Spinal cord (tissue), 10 donors: ENCODE data around the gene USPL1. TPM values are rescaled to one million over a fixed set of nuclear protein-coding genes. Genes with fewer than 3 reads are reported as not detected.

Experiments used
- DNase-seq, 6 donors: peaks; one replicate each; pipeline versions ENCODE4 v3.0.0 to v3.0.0-alpha.2; 2013 to 2015; ENCODE audit warnings: low spot score in 6 of 6, low read depth in 4 of 6
- H3K27ac ChIP-seq: one replicate; pipeline ENCODE4 v1.5.1; 2013; ENCODE audit warnings: low read depth, low read length, control low read depth
- H3K27me3 ChIP-seq: one replicate; pipeline ENCODE4 v1.6.1; 2013; ENCODE audit warnings: low read length; ENCODE audit not compliant: control insufficient read depth, insufficient read depth
- H3K36me3 ChIP-seq: one replicate; pipeline ENCODE4 v1.6.1; 2013; ENCODE audit warnings: low read length; ENCODE audit not compliant: control insufficient read depth, insufficient read depth
- H3K4me1 ChIP-seq: one replicate; pipeline ENCODE4 v1.6.1; 2013; ENCODE audit warnings: low read length; ENCODE audit not compliant: control insufficient read depth, insufficient read depth
- H3K4me3 ChIP-seq: one replicate; pipeline ENCODE4 v1.5.1; 2013; ENCODE audit warnings: low read depth, low read length, control low read depth
- H3K9me3 ChIP-seq: one replicate; pipeline ENCODE4 v1.6.1; 2013; ENCODE audit warnings: low read length; ENCODE audit not compliant: control insufficient read depth, insufficient read depth
- WGBS: methylation state at CpG from one replicate; pipeline ENCODE4 v1.1.5; 2013; ENCODE audit warnings: missing lambda C conversion rate; ENCODE audit not compliant: insufficient coverage; 5-methylcytosine and 5-hydroxymethylcytosine counted together
- polyA plus RNA-seq, 2 donors: library from polyadenylated mRNA; unstranded; fragments of 120-200 nt; gene quantifications; one replicate each; pipeline ENCODE4 v1.2.1, GENCODE V29; 2013; ENCODE audit not compliant: insufficient read length in 2 of 2
- total RNA-seq, 2 donors: library from RNA; depleted of rRNA in 1 of 2; stranded (reverse); fragments of 120-200 nt in 1 of 2; fragments of >200 nt in 1 of 2; gene quantifications; one replicate each; pipeline versions ENCODE4 v1.2.3 to v1.2.4, GENCODE V29; 2013 to 2014
- donor health status: healthy.

The USPL1 gene
- total and polyA plus RNA-seq, 4 donors, result 19.7 to 31.1 (median 22.5) TPM

DNA sequence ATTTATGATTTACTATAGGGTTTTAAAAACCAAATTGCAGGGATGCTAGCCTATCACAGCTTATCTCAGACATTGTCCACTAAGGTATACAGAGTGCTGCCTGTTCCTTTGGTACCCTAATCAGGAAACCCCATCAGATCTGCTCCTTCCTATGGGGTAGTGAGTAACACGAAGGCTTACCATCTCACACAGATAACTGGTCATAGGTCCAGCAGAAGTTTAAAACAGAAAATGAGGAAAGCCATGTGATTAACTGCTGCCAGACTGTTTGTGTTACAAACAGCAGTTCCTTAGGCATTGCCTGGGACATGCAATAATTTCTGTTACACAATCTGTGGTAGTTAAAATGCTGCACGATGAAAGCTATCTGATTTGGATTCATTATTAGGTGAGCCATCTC is 64.1 kb downstream of the USPL1 start:
- no peak overlapping the region for H3K27ac ChIP-seq
- H3K9me3 ChIP-seq, result no peaks in the 10 kb centered on the region
- H3K27me3 ChIP-seq, result no peaks in the 10 kb centered on the region
- WGBS, result no CpG with 5 or more reads among the region's 2 CpGs
- H3K36me3 ChIP-seq, result no peaks in the 10 kb centered on the region
- H3K4me3 ChIP-seq, result no peak overlapping the region
- H3K4me1 ChIP-seq, result no peaks in the 10 kb centered on the region
- DNase-seq, result no peak

DNA sequence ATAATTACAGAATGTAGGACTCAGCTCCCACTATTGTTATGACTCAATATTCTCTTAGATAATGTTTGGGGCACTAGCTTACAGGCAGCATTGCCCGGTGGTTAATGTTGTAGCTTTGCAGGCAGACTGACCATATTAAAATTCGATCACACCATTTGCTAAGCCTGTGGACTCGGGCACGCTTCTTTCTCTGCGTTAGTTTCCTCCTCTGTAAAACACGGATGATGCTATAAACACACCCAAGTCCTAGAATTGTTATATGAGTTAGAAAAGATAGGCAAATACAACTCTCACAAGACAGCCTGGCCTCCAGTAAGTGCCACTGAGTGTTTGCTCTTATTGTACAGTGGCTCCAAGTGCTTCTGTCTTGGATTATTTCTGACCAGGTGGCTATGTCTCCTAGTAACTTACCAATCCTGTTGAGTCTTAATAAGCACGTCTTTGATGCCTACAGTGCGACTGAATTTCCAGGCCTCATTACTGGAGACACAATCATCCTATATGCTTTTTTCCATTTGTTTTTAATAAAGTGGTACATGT is 67.7 kb downstream of the USPL1 start:
- Histone ChIP-seq H3K4me3 (no peak overlapping the region), H3K36me3 (no peaks in the 10 kb centered on the region), H3K9me3 (no peaks in the 10 kb centered on the region), H3K4me1 (no peaks in the 10 kb centered on the region), H3K27ac (no peak overlapping the region), H3K27me3 (no peaks in the 10 kb centered on the region)
- no peak for DNase-seq
- WGBS, result no CpG with 5 or more reads among the region's 8 CpGs

DNA sequence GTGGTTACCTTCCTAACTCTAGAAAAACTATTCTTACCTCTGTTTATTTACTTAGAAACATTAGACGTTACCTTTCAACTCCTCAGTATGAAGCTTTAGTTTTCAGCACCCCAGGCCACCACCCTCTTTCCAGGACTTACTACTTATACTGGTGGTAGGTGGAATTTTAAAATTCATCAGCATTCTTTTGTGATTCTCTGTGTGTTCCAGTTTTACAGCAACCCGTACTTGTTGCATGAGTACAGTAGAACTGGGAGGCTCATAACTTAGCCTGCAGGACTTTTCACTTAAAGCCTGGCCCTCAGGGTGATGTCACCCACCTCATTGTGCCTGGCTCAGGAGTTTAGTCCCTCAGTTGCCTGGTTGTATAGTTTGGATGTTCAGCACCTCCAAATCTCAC is 68.3 kb downstream of the USPL1 start:
- no peaks in the 10 kb centered on the region for H3K36me3 ChIP-seq
- no peak overlapping the region for H3K27ac ChIP-seq
- WGBS, result no CpG with 5 or more reads among the region's 2 CpGs
- H3K4me3 ChIP-seq, result no peak overlapping the region
- H3K9me3 ChIP-seq, result no peaks in the 10 kb centered on the region
- H3K27me3 ChIP-seq, result no peaks in the 10 kb centered on the region
- no peak for DNase-seq
- peaks cover 4% of the 10 kb centered on the region for H3K4me1 ChIP-seq

DNA sequence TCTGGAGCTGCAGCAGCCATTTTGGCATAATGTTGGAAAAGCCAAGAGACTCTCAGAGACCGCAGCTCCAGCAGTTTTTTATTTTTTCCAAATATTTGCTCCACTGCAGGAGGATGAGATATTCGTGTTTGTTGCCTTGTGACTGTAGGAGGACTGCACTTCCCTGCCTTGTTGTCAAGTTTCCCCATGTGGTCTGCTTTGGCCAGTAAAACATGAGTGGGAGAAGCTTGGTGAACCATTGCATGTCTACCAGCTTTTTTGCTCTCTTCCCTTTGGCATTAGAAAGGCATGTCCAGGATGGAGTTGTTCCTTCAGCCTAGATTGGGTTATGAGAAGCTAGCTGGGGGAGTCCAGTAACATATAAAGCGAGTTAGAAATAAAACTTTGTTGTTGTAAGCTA is 69.9 kb downstream of the USPL1 start:
- H3K27me3 ChIP-seq, result no peaks in the 10 kb centered on the region
- H3K4me1 ChIP-seq, result peaks cover 4% of the 10 kb centered on the region
- H3K36me3 ChIP-seq, result no peaks in the 10 kb centered on the region
- DNase-seq, result no peak
- 83% methylated on average over 2 of the region's 3 CpGs for WGBS
- no peak overlapping the region for H3K27ac ChIP-seq
- no peaks in the 10 kb centered on the region for H3K9me3 ChIP-seq
- no peak overlapping the region for H3K4me3 ChIP-seq

DNA sequence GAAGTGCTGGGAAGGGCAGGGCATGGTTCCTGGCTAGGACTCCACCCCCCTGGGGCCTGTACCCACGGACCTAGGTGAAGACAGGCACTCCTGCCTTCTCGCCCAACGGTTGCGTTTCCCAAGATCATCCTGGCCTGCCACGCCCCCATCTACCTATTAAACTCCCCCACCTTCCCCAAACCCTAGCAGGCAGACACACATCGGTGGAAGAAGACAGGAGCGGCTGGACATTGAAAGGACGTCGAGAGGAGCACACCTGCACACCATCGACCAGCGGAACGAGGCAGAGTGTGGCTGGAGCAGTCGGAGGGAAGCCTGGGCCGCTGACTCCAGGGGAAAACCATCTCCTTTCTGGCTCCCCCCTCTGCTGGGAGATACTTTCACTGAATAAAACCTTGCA is 72.0 kb downstream of the USPL1 start:
- Histone ChIP-seq H3K36me3 (no peaks in the 10 kb centered on the region), H3K27me3 (no peaks in the 10 kb centered on the region), H3K4me1 (peaks cover 4% of the 10 kb centered on the region), H3K27ac (peak overlapping the region; percentile 71), H3K4me3 (no peak overlapping the region), H3K9me3 (no peaks in the 10 kb centered on the region)
- WGBS, result 95% methylated on average over 14 of the region's 14 CpGs
- DNase-seq, result no peak

DNA sequence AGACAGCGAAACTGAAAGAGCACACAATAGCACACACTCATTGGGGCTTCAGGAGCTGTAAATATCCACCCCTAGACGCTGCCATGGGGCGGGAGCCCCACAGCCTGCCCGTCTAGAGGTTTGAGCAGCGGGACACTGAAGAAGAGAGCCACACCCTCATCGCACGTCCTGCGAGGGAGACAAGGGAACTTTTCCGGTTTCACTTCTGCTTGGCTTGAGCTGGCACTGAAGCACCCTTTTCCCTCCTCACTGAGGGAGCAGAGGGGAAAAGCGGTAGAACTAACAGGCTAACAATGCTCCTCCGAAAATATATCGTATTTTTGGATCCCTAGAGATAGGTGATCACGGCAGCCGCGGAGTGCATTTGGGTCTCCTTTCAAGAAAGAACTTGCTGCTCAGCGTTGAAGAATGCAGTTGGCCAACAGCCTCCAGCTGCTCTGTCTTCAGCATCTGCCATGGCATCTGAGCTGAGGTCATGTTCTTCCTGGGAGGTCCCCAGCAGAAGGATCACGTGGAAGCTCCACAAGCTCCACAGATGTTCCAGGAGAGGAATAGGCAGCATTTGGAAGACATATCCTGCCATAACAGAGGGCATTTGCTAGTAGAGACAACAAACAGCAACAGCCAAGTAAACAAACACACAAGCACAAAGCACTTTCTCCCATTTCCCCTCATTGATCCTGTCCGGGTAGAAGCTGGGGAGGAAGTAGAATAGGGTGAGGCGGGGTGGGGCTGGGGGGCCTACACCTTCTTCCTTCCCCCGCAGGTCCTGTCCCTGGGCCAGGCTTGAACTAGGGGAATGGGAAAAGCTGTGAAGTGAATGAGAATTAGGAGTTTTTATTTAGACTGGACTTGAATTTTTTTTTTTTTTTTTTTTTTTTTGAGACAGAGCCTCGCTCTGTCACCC is 72.8 kb downstream of the USPL1 start:
- H3K9me3 ChIP-seq, result no peaks in the 10 kb centered on the region
- H3K4me3 ChIP-seq, result peak overlapping the region; percentile 19
- H3K4me1 ChIP-seq, result peaks cover 4% of the 10 kb centered on the region
- 58% methylated on average over 13 of the region's 21 CpGs for WGBS
- H3K27me3 ChIP-seq, result no peaks in the 10 kb centered on the region
- peak in 1 of 6 donors; percentile 70 for DNase-seq
- peak overlapping the region; percentile 71 for H3K27ac ChIP-seq
- no peaks in the 10 kb centered on the region for H3K36me3 ChIP-seq

DNA sequence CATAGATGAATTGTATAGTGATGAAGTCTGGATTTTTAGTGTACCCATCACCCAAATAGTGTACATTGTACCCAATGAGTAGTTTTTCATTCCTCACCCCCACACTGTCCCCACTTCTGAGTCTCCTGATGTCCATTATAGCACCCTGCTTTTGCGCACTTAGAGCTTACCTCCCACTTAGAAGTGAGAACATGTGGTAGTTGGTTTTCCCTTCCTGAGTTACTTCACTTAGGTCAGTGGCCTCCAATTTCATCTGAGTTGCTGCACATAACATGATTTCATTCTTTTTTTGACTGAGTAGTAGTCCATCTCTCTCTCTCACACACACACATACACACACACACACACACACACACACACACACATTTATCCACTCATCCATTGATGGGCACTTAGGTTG is 74.4 kb downstream of the USPL1 start:
- no CpG with 5 or more reads among the region's 1 CpG for WGBS
- no peak for DNase-seq
- Histone ChIP-seq H3K27ac (no peak overlapping the region), H3K4me1 (peaks cover 7% of the 10 kb centered on the region), H3K27me3 (no peaks in the 10 kb centered on the region), H3K9me3 (no peaks in the 10 kb centered on the region), H3K36me3 (no peaks in the 10 kb centered on the region), H3K4me3 (no peak overlapping the region)

DNA sequence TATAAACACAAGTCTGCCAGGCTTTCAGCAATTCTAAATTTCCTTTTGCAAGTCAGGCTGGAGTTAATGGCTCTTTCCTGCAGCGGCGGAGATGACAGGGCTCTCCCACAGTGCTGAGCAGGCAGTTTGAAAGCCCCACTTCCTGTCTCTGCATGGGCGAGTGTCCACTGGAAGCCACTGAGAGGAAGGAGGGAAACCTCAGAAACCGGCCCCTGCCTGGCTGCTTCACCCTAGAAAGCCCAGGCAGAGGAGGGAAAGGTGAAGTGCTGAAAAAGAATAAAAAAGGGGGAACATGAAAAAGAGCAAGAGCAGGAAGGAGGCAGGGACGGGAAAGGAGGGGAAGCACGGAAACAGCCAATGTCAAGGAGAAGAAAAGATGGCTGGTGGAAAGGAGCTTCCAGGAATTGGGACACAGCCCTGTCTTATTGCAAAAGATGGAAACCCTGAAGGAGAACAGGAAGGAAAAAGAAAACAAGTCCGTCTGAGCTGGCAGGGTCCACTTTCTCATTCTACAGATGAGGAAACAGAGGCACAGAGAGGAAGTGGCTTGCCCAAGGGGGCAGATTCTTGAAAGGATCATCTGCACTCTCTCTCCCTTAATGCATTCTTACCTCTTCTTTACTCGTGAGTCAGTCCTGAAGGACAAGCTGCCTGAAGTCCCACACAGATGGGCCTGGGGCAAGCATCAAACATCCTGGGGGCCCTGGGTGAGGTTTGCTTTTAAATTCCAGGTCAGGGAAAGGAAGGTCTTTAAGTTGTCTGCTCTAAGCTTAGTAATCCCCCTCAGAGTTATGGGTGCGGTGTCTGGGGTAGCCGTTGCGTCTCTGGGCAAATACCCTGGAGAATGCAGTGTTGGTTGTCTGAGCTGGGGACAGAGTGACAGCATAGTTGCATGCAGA is 78.8 kb downstream of the USPL1 start:
- H3K27ac ChIP-seq, result peak overlapping the region; percentile 72
- no peak overlapping the region for H3K4me3 ChIP-seq
- 49% methylated on average over 7 of the region's 11 CpGs for WGBS
- DNase-seq, result peak in 2 of 6 donors; percentile 61 to 73
- H3K9me3 ChIP-seq, result no peaks in the 10 kb centered on the region
- no peaks in the 10 kb centered on the region for H3K27me3 ChIP-seq
- H3K36me3 ChIP-seq, result no peaks in the 10 kb centered on the region
- H3K4me1 ChIP-seq, result peaks cover 15% of the 10 kb centered on the region

DNA sequence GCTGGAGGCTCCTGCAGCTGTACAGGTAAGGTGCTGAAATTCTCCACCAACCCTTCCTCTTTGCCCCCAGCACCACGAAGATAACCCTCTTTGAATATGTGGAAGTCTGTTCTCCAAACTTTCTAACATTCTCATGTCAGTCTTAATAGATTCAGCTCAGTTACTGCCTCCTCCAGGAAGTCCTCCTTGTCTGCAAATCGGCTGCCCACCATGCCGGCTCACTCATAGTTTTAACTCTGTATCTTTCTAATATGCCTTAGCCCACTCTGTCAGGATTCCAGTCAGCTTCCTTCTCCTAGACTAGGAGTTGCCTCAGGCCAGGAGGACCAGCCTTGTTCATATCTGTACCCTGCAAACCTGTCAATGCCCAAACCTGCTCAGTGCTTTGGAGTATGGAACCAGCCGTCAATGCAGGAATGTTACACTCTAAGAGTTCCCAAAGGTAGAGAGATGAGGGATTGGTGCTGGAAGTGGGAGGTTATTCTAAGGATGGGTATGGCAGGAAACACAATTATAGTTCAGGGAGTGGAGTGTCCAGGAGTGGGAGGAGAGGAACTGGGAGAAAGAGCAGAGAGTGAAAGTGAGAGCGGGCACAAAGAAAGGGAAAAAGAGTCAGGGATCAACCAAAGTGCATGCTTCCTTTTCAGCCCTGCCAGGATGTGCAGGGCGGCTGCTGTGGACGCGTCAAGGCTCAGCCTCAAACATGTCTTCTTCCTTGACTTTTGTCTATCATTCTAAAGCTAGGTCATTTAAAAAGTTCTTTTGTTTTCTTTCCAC is 79.6 kb downstream of the USPL1 start:
- 50% methylated on average over 8 of the region's 8 CpGs for WGBS
- H3K4me1 ChIP-seq, result peaks cover 15% of the 10 kb centered on the region
- no peaks in the 10 kb centered on the region for H3K27me3 ChIP-seq
- H3K9me3 ChIP-seq, result no peaks in the 10 kb centered on the region
- no peaks in the 10 kb centered on the region for H3K36me3 ChIP-seq
- peak overlapping the region; percentile 40 for H3K27ac ChIP-seq
- no peak for DNase-seq
- no peak overlapping the region for H3K4me3 ChIP-seq
